Right hindlimb (tissue), 1 donor: ENCODE data around the gene SMIM24.

ENCODE experiments used
- DNase-seq: peaks from one replicate; pipeline ENCODE4 v3.0.0-alpha.2; 2018

Gene SMIM24

DNA sequence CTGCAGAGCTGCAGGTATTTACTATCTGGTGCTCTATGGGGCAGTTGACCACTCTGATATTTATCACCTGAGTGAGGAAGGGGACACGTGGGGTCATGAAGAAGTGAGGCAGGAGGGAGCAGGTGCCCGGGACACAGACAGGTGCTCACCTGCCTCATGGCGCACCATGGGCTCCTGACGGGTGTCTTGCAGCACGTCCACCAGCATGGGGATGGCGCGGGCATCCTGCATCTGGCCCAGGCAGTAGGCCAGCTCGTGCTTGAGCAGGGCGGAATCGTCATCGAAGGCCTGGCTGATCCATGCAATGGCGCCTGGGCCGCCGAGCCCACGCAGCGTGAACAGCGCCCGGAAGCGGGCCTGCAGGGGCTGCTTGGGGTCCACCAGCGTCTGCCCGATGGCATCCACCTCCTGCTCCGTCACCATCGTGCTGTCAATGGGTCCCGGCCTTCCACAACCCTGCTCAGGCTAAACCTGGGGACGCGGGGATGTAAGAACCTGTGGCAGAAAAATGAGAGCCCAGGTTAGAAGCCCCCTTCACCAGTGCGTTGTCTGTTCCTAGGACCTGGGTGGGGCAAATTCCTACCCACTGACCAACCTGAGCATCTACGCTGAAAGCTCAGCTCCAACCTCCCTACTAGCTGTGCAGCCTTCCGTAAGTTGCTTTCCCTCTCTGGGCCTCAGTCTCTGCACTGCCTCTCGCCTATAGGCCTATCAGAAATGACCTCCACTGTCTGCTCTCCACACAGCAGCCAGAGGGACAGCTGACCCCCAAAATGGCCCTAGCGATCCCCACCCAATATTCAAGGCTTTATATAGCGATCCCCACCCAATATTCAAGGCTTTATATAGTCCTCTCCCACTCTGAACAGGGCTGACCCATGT lies 16.3 kb upstream of the SMIM24 start:
- DNase-seq, result no peak

DNA sequence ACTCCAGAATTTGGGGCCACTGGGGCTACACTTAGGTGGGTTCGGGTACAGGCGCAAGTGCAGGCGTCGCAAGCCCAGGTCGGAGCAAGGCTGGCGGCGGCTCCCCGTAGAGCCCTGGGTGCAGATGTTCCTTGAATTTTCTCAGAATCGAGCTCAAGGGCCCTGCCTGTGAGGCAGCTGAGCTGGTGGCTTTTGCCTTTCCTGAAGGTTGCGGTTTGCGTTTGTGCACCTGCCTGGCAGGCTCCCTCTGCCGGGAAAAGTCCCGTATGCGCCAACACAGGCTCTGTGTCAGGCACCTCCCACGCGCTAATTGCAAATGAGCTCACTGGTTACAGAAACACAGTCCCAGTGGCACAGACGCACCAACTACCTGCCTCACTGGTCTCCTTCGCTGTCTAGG lies 14.2 kb upstream of the SMIM24 start:
- DNase-seq, result no peak

- no peak for DNase-seq
Measured at GRCh38 chr19:3494051-3494450, 13.7 kb upstream of the SMIM24 start.

DNA sequence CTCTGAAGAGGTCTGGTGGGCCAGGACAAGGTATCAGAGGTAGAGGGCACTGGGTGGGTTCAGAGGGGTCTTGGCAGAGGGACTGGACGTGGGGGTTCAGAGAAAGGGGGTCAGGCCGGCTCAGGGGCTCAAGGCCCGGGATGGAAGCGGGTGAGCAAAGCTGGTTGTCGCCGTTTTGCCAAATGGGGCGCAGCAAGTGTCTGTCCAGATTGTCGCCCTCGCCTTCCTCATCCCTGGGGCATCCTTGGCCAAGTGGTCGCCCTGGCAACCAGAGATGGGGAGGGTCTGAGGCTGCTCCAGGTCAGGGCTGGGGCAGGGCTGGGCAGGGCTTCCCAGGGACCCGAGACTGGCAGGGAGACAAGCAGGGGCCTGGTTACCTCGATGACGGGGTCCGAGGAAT lies 13.3 kb upstream of the SMIM24 start:
- DNase-seq, result no peak

GRCh38 chr19:3492919-3493318 lies 12.6 kb upstream of the SMIM24 start:
- no peak for DNase-seq

GRCh38 chr19:3492131-3492839 lies 12.0 kb upstream of the SMIM24 start:
- DNase-seq, result no peak

DNA sequence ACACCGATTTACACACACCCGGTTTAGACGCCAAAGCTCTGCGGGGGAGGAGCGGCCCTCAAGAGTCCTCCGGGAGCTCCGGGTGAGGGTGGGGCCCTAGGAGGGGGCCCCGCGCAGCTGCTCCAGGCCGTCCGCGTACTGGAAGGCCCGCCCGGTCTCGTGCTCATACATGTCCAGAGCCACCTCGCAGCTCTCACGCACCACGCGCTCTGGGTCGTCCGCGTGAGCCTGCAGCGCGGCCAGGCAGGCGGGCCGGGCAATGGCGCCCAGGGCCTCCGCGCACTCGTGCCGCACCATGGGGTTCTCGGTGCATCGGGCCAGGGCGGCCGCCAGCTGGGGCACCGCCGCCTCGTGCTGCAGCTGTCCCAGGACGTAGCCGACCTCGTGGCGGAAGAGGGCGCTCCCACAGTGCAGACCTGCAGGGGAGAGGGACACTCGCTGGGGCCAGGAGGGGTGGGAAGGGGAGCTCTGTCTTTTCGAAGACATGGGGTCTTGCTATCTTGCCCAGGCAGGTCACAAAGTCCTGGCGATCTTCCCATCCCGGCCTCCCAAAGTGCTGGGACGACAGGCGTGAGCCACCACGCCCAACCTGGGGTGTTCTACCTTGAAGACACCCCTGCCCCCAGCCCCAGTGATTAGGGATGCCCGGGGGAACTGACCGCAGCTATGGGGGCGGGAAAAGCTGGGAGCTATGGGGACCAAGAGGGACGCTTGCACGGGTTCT lies 11.2 kb upstream of the SMIM24 start:
- no peak for DNase-seq

GRCh38 chr19:3483226-3483628 lies 2.9 kb upstream of the SMIM24 start, which contains the start of gene SMIM44:
Gene SMIM44, minus strand, starts transcription at chr19:3483441. Its CDS starts 38 bp downstream, at chr19:3483403.
- no peak for DNase-seq

GRCh38 chr19:3482507-3483225 lies 2.3 kb upstream of the SMIM24 start:
- DNase-seq, result no peak

- no peak for DNase-seq
Measured at GRCh38 chr19:3481241-3482090, 1.1 kb upstream of the SMIM24 start.

- no peak for DNase-seq
Measured at GRCh38 chr19:3479834-3480215, 500 bp downstream of the SMIM24 start.

DNA sequence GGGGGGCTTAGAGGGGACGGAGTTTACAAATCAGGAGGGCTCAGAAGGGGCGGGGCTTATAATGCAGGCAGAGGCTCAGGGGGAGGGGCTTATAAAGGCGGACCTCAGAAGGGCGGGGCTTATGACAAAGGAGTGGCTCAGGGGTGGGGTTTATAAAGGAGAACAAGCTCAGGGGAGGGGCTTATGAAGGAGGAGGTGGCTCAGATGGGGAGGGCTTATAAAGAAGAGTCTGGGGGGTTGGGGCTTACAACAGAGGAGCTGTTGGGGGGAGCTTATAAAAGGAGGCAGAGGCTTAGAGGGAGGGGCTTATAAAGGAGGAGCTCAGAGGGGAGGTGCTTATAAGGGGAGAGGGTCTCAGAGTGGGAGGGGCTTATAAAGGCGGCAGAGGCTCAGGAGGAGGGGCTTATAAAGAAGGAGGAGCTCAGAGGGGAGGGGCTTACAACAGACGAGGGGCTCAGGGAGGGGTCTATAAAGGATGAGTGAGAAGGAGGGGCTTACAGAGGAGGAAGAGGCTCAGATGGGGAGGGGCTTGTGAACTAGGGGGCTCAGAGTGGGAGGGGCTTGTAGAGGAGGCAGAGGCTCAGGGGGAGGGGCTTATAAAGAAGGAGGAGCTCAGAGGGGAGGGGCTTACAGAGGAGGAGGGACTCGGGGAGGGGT lies 1.0 kb downstream of the SMIM24 start:
- no peak for DNase-seq

- DNase-seq, result no peak
Measured at GRCh38 chr19:3478409-3479176, 1.7 kb downstream of the SMIM24 start.

DNA sequence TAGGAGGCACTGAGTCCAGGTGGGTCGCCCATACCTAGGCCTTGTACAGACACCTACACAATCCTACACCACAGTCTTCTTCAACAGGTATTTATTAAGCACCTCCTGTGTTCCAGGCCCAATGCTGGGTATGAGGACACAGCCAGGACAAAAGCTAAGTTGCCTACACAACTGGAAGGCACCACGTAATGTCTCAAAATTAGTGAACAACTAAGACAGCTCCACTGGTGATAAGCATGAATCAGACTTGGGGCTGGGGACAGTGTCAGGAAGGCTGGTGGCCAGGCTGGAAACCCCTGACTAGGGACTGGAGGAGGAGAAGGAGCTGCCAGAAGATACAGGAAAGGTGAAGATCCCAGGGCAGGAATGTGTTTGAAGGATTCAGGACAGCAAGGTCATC lies 2.4 kb downstream of the SMIM24 start:
- DNase-seq, result no peak

GRCh38 chr19:3477506-3477905 lies 2.8 kb downstream of the SMIM24 start:
- DNase-seq, result no peak

DNA sequence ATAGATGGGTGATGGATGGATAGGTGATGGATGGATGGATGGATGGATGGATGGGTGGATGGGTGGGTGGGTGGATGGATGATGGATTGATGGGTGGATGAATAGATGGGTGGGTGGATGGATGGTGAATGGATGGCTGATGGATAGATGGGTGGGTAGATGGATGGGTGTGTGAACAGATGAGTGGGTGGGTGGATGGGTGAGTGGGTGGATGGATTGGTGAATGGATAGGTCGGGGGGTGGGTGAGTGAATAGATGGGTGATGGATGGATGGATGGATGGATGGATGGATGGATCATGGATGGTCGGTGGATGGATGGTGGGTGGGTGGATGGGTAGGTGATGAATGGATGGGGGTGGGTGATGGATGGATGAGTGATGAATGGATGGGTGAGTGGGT lies 3.5 kb downstream of the SMIM24 start:
- no peak for DNase-seq

DNA sequence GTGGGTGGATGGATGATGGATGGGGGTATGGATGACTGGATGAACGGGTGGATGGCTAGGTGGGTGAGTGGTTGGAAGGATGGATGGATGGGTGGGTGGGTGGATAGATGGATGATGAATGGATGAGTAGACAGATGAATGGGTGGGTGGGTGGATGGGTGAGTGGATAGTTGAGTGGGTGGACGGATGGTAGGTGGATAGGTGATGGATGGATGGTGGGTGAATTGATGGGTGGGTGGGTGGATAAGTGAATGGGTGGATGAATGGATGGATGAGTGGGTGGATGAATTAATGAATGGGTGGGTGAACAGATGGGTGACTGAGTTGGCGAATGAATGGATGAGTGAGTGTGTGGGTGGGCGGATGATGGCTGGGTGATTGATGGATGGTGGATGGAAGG lies 4.9 kb downstream of the SMIM24 start:
- DNase-seq, result no peak

- no peak for DNase-seq
Measured at GRCh38 chr19:3474614-3475013, 5.7 kb downstream of the SMIM24 start.

- DNase-seq, result no peak
Measured at GRCh38 chr19:3474010-3474409, 6.3 kb downstream of the SMIM24 start.

GRCh38 chr19:3471954-3472655 lies 8.2 kb downstream of the SMIM24 start:
- DNase-seq, result no peak
